ENCODE results near the gene CTBP1.
"Not testable (repeated sequence)": the region's sequence is repeated elsewhere in the genome, so short reads cannot be mapped to it uniquely, and the experiment has no call there.

Gene CTBP1

GRCh38 chr4:1237981-1238675 is 10.8 kb downstream of the CTBP1 start:
- no peak for DNase-seq (ENCODE audit: low read depth in 2 of 2)

GRCh38 chr4:1237261-1237660 is 11.7 kb downstream of the CTBP1 start:
- not testable (repeated sequence) for DNase-seq (ENCODE audit: low read depth in 2 of 2)

DNA sequence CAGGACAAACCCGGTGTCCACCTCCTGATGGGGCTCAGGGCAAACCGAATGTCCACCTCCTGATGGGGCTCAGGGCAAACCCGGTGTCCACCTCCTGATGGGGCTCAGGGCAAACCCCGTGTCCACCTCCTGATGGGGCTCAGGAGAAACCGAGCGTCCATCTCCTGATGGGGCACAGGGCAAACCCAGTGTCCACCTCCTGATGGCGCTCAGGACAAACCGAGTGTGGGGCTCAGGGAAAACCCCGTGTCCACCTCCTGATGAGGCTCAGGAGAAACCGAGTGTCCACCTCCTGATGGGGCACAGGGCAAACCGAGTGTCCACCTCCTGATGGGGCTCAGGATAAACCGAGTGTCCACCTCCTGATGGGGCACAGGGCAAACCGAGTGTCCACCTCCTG is 12.1 kb downstream of the CTBP1 start:
- not testable (repeated sequence) for DNase-seq (ENCODE audit: low read depth in 2 of 2)

DNA sequence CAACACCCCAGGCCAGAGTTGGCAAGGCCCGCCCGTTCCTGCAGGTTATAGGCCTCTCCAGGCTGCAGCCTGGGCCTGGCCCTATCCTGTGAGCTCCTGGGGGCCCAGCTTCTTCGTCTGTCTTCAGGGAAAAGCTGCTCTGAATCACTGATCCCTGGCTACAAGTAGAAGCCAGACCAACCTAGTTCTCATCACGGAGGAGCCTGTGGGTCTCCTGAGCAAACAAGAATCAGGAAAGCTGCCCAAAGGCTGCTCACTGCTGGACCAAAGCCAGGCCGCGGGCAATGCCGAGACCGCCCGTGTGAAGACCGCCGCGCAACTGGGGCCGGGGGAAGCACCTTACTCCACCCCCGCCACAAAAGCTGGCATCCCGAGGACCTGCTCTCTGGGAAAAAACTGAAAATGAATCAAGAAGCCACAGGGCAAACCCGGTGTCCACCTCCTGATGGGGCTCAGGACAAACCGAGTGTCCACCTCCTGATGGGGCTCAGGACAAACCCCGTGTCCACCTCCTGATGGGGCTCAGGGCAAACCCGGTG is 12.8 kb downstream of the CTBP1 start:
- no peak for DNase-seq (ENCODE audit: low read depth in 2 of 2)

DNA sequence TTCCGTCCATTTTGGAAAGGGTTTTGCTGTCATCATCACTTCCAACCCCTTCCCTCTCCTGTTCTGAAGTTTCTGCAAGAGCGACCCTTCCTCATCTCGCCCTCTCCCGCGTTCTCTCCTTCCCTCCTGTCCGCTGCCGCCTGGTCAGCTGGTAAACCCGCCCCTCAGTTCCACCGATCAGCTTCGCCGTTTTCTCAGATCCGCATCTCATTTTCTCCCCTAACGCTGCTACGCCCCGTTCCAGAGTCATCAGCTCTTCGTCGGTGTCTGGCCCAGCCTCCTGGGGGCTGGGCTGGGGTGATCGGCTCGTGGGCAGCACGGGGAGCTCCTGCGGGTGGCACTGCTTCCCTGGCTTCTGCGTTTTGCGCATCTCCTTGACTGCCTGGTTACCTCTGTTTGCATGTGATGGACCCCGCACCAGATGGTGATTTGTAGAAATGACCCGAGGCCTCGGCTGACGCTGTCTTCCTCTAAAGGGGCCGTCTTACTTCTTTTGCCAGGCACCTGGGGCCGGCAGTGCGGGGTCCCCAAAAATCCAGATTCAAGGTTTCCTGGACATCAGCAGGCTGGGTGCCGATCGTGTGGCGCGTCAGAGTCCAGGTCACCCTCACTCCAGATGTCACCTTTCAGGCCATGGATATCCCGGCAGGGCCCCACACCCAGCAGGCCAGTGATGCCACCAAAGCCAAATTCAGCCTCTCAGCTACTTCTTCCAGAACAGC is 13.4 kb downstream of the CTBP1 start:
- DNase-seq (ENCODE audit: low read depth in 2 of 2): no peak

DNA sequence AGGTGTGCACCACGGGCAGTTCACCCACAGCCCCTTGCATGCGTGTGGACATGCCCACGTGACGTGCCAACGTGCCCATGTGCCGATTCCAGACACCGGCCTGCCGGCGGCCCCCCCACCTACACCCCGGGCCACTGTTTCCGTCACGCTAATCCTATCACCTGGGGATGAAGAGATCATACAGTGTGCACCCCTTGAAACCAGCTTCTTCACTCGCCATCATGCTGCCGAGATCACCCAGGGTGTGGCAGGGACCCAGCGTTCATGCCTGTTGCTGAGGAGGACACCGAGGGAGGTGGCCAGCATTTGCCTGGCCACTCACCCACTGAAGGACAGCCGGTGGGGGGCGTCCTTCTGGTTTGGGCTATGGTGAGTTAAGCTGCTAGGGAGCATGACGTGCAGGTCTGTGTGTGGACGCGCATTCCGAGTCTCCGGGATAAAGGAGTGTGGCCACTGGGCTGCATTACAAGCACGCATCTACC is 14.1 kb downstream of the CTBP1 start:
- DNase-seq (ENCODE audit: low read depth in 2 of 2): no peak

- DNase-seq (ENCODE audit: low read depth in 2 of 2): no peak
Observed at GRCh38 chr4:1234309-1234695, 14.6 kb downstream of the CTBP1 start.

DNA sequence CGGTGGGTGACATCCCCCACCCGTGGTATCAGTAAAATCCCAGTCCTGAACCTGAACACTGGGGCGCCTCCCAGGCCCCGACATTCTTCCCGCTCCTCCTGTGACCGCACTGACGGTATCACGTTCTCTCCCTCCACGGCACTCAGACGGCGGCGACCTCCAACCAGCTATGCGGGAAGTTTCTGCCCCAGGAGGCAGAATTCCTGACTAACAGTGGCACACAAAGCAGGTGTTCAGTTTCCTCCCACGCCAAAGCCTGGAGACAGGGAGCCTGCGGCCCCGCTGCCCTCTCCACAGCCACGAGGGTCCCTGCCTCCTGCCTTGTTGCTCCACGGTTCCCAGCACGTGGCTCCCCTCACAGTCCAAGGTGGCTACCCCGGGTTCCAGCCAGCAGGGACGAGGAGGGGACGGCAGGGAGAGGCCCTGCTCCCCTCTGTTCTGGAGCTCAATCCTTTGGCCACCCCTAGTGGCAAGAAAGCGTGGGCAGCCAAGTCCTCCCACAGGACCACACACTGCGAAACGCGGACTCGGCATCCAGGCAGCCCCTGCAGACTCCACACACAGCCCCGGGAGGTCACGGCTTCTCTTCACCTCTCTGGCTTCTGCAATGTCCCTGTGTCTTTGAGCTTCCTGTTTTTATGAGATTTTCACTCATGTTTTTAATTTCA is 15.2 kb downstream of the CTBP1 start:
- no peak for DNase-seq (ENCODE audit: low read depth in 2 of 2)

- no peak for DNase-seq (ENCODE audit: low read depth in 2 of 2)
Observed at GRCh38 chr4:1232661-1233621, 16.0 kb downstream of the CTBP1 start.

- DNase-seq (ENCODE audit: low read depth in 2 of 2): no peak
Observed at GRCh38 chr4:1231637-1232360, 17.1 kb downstream of the CTBP1 start.

GRCh38 chr4:1230971-1231636 is 17.8 kb downstream of the CTBP1 start:
- no peak for DNase-seq (ENCODE audit: low read depth in 2 of 2)

DNA sequence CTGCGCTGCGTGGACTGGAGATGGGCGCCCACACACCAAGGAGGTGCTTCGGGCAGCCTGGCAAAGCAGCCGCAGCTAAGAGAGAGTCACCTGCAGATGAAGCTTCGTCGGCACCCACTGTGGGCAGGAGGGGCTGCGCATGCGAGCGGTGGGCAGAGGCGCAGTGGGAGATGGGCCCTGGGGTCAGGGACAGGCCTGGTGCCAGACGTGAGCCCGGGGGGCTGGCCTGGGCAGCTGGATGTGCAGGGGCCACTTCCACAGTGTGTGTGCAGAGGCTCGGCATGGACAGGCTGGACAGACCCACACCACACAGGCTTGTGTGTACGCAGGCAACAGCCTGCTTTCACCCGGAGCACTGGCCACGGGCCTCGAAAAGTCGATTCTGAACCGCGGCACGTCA is 18.6 kb downstream of the CTBP1 start:
- no peak for DNase-seq (ENCODE audit: low read depth in 2 of 2)

DNA sequence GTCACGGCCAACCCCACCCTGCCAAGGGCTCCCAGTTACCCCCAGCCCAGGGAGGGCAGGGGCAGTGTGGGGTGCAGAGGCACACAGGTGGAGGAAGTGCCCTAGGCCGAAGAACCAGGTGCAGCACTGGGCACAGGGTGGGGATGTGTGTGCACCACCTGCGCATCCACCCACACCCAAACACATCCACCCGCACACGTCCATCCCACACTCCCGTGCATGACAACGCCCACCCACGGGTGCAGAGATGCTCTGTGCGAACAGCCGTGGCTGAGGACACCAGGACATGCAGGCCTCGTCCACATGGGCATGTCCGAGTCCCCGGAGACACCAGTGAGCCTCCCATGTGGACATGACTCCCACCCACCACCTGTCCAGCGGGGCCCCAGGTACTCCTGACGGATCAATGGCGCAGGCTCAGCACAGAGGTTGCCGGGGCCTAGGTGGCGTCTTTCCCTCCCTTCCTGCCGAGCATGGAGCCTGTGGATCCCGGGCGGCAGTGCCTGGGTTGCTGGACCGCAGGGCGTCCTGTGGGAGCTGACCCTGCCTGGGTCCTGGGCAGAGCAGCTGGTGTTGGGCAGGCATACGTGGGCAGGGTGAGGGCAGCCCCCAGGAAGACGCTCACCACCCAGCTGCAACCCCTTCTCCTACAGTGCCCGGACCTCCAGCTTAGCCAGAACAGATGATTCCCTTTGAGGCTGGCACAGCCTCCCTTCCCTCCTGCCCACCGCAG is 19.6 kb downstream of the CTBP1 start:
- DNase-seq (ENCODE audit: low read depth in 2 of 2): no peak

DNA sequence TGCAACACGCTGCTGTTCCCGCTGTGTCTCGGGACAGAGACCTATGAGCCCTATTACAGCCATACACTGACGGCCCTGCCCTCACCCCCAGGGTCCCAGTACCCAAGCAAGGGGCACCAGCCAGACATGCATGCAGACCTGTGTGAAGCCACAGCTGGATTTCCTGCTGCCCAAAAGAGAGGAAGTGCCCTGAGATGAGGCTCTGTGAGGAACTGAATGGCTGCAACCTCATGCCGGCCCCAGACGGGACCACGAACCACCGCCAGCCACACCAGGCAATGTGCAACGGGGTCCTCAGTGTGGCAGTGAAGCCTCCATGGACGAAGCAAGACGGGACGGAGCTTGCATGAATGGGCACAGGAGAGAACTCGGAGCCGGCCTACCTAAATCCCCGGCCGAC is 21.1 kb downstream of the CTBP1 start:
- DNase-seq (ENCODE audit: low read depth in 2 of 2): no peak

DNA sequence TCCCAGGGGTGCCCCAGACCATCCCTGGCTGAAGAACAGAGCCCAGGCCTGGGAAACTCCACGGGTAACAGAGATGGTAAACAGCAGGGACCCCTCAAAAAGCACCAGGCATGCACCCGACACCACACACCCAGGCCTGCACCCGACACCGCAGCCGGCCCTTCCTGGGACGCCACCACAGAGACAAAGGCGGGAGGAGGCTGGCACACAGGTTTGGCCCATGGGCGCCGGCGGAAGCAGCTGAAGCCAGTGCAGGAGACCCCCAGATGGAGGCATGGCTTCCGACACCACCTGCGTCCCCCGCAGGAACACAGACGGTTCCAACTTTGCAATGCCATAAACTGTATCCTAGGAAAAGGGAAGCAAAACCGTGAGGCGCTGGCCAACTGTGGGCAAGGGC is 22.3 kb downstream of the CTBP1 start:
- DNase-seq (ENCODE audit: low read depth in 2 of 2): no peak

GRCh38 chr4:1226144-1226481 is 22.8 kb downstream of the CTBP1 start:
- DNase-seq (ENCODE audit: low read depth in 2 of 2): no peak

- DNase-seq (ENCODE audit: low read depth in 2 of 2): no peak
Observed at GRCh38 chr4:1225272-1226143, 23.4 kb downstream of the CTBP1 start.

All from activated CD4-positive, alpha-beta T cell treated with anti-CD3 and anti-CD28 coated beads for 24 hours (primary cell).